Ishikawa (cell line): ENCODE results near the gene DOK6.

Experiments
- CEBPB ChIP-seq: IDR thresholded peaks from 2 replicates; pipeline ENCODE4 v1.6.1; 2012
- CREB1 ChIP-seq: IDR thresholded peaks from 2 replicates; pipeline ENCODE4 v1.6.1; 2012; ENCODE audit warnings: low read depth
- EGR1 ChIP-seq: IDR thresholded peaks from 2 replicates; pipeline ENCODE4 v1.6.1; 2012
- EP300 ChIP-seq: IDR thresholded peaks from 2 replicates; pipeline ENCODE4 v1.6.1; 2012; ENCODE audit warnings: borderline replicate concordance
- FOXM1 ChIP-seq: IDR thresholded peaks from 2 replicates; pipeline ENCODE4 v1.6.1; 2012; ENCODE audit warnings: low read depth, borderline replicate concordance
- MAX ChIP-seq: IDR thresholded peaks from 2 replicates; pipeline ENCODE4 v1.6.1; 2012
- NFIC ChIP-seq: IDR thresholded peaks from 2 replicates; pipeline ENCODE4 v1.6.1; 2012
- RAD21 ChIP-seq: IDR thresholded peaks from 2 replicates; pipeline ENCODE4 v1.6.1; 2012; ENCODE audit warnings: low read depth
- REST ChIP-seq: IDR thresholded peaks from 2 replicates; pipeline ENCODE4 v1.6.1; 2012; ENCODE audit warnings: low read depth, mild to moderate bottlenecking
- TAF1 ChIP-seq: IDR thresholded peaks from 2 replicates; pipeline ENCODE4 v1.6.1; 2012; ENCODE audit warnings: low read depth, mild to moderate bottlenecking
- TCF12 ChIP-seq: IDR thresholded peaks from 2 replicates; pipeline ENCODE4 v1.6.1; 2012; ENCODE audit warnings: low read depth
- TEAD4 ChIP-seq: IDR thresholded peaks from 2 replicates; pipeline ENCODE4 v1.6.1; 2012
- USF1 ChIP-seq: IDR thresholded peaks from 2 replicates; pipeline ENCODE4 v1.6.1; 2012
- YY1 ChIP-seq: IDR thresholded peaks from 2 replicates; pipeline ENCODE4 v1.6.1; 2012; ENCODE audit warnings: low read depth
- ZBTB7A ChIP-seq: IDR thresholded peaks from 2 replicates; pipeline ENCODE4 v1.6.1; 2012; ENCODE audit warnings: low read depth

Gene DOK6

GRCh38 chr18:69878213-69878933 lies 477.7 kb downstream of the DOK6 start:
- TF ChIP-seq TAF1 (no peak), USF1 (no peak), TCF12 (no peak), EP300 (no peak), ZBTB7A (no peak), FOXM1 (no peak), YY1 (no peak), NFIC (no peak), MAX (no peak), CREB1 (no peak), TEAD4 (no peak), REST (no peak), EGR1 (no peak), CEBPB (no peak), RAD21 (no peak)

- TF ChIP-seq YY1 (no peak), USF1 (no peak), EGR1 (no peak), CEBPB (no peak), FOXM1 (no peak), TAF1 (no peak), REST (no peak), MAX (no peak), RAD21 (no peak), TCF12 (no peak), EP300 (no peak), CREB1 (no peak), NFIC (no peak)
These were observed 479.4 kb downstream of the DOK6 start for GRCh38 chr18:69880083-69880482.

- TF ChIP-seq TAF1 (no peak), EGR1 (no peak), CEBPB (no peak), MAX (no peak), NFIC (no peak), YY1 (no peak), EP300 (no peak), CREB1 (no peak), RAD21 (no peak), TEAD4 (no peak), USF1 (no peak), ZBTB7A (no peak), TCF12 (no peak), REST (no peak)
These were observed 482.4 kb downstream of the DOK6 start for GRCh38 chr18:69882965-69883668.
